ENCODE data around the gene WWC2.

The WWC2 gene

DNA sequence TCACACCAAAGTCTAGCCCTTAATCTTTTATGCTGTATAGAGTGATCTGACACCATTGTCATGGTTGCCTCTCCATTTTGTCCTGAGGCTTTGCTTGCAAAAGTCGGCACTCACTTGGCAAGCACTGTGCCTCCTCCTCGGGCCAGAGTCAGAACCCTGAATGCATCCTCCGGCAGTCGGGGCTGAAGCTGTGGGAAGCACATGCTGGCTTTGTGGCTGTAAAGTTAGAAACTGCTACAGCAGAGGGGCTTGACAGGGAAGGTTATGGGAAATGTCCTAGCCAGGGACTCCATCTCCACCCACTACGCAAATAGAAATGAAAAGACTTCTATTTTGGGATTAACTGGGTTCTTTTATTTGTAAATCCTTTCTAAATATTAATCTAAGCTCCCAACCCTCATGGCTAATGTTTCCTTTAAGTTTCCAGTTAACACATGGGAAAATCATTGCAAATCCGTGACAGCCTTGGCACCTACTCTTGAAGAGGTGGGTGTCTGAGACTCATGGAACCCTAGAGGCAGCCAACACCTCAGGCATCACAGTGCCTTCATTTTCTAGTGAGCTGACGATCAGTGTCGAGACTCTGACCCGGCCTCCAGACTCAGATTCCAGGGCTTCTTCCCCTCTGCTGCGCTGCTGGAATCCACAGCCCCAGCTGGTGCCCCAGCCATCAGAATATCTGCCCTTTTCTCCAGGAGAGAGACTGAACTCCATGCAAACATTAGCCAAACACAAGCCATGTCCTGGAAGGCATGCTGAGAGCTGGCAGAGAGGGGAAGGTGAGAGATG lies 231.1 kb downstream of the WWC2 start:
- DNase-seq (ENCODE audit: low spot score): no peak

GRCh38 chr4:183330841-183331240 lies 231.8 kb downstream of the WWC2 start:
- DNase-seq (ENCODE audit: low spot score): no peak

GRCh38 chr4:183332447-183332846 lies 233.4 kb downstream of the WWC2 start:
- DNase-seq (ENCODE audit: low spot score): no peak

DNA sequence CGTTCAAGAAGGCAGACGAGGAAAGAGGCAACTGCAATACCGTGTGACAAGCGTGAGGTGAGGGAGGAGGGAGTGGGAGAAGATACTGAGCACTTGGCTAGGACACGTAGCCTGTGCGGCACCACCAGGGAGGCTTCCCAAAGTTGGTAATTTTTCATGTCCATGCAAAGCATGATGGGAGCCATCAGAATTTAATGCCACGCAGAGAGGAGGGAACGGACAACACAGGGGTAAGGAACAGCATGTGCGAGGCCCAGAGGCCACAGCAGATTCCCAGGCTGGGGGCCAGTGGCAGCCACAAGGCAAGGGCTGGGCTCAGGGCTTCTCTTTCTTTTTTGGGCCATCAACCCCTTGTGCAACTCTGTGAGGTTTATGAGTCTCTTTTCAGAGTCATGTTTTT lies 234.1 kb downstream of the WWC2 start:
- DNase-seq (ENCODE audit: low spot score): no peak

DNA sequence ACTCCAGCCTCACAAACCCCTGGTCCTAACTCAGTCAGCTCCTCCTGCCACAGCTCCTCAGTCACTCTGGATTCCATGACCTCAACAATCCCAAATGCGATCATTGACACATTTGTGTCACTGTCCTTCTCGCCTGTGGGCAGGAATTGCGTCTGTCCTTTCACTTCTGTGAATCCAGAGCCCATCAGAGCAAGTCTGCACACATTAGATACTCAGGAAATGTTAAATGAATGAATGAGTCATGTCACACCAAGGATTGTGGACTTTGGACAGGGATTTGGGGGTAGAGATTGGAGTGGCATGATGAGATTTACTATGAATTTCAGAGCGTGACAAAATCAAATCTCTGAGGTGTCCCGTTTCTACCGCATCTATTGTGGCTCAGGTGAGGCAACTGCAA lies 234.9 kb downstream of the WWC2 start:
- no peak for DNase-seq (ENCODE audit: low spot score)

DNA sequence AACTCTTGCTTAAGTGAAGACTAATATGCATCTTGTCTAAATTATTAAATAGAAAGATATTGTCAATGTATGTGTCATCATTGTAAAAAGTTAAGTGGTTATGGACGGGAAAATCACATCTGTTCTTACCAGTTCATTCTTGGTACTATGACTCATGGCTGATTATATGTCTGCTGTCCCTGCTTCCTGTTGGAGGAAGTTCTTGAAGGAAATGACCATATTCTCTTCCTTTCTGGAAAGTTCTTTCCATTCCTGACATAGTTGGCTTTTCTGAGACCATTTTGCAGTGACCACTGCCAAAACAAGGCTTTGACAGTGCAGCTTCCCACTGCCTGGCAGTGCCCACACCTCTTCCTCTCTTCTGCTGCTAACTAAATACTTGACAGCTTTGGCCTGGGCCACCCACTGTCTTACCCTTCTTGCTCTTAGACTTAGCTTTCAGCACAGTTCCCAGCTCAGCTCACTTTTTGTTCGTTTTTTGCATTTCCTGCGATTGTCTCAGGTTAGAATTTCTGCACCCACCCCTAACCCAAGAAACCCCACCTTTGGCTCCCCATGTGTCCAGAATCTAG lies 236.4 kb downstream of the WWC2 start:
- peak; percentile 77 for DNase-seq (ENCODE audit: low spot score)

- no peak for DNase-seq (ENCODE audit: low spot score)
Observed at GRCh38 chr4:183337349-183337748, 238.3 kb downstream of the WWC2 start.

DNA sequence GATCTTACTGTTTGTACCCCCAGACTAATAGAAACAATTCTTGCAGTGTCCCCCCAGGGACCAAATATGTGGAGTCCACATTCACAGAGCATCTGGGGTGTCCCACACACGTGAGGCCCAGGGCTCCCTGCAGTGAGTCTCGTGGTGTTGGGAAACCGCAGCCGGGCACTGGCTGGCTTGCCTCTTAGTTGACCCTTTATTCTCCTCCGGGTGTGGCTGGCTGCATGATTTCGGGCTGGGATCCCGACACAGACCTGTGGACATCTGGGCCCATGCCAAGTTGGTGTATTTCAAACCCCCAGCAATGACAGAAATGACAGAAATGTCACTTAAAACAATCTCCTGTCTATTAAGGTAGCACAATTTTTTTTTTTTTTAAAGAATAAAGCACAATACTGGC lies 238.8 kb downstream of the WWC2 start:
- DNase-seq (ENCODE audit: low spot score): no peak

DNA sequence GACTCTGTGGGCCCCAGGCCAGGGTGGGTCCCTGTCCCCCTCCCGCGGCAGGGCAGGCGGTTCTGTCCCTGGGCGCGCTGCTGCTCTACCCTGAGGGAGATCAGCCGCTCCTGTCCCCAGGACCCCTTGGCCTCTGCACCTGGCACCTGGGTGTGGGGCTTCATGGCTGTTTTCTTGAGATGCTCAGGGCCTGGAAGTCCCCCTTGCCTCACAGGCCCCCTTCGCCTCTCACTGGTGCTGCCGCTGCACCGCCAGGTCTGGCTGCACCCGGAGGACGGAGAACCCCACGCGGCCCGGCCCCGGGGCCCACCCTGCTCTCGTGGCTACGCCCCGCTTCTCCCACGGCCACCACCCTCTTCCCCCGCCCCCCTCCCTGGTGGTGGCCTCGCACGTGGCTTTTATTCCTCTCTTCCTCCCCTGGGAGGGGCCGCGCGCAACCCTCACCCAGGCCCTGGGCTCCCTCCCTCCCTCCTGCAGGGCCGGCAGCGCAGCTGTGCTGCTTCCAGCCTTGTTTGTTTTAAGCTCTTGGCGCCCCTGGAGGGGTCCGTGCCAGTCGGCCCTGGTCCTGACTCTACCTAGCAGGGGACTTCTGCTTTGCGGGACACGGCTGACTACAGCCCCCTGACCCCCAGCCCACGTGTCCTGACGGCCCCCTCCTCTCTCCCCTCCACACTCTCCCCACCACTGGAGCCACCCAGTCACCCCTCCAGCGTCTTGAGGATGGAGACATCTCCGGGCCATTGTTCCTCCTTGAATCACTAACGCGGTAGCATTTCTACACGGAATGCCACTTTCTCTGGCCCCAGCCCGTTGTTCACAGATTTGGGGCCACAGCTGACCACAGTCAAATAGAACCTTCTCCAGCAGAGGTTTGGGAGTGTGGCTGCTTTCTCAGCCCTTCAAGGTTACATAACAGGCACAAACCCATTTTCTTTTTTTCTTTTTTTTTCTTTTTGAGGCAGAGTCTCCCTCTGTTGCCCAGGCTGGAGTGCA lies 243.8 kb downstream of the WWC2 start:
- DNase-seq (ENCODE audit: low spot score): no peak

GRCh38 chr4:183343730-183344129 lies 244.7 kb downstream of the WWC2 start:
- DNase-seq (ENCODE audit: low spot score): no peak

GRCh38 chr4:183344523-183345255 lies 245.6 kb downstream of the WWC2 start:
- no peak for DNase-seq (ENCODE audit: low spot score)

- no peak for DNase-seq (ENCODE audit: low spot score)
Observed at GRCh38 chr4:183345261-183345660, 246.2 kb downstream of the WWC2 start.

DNA sequence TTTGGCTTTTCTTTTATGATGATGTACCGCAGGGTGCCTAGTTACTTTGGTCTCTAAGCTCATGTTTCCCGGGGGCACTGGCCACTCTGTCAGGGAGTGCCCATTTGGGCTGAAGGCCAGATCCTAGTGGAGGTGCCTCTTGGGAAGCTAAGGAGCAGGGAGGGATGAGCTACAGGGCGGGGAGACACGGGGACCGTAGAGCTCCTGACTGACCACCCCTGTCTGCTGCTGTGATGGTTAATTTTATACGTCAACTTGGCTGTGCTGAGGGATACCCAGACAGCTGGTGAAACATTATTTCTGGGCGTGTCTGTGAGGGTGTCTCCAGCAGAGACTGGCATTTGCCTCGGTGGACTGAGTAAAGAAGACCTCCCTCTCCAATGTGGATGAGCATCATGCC lies 248.1 kb downstream of the WWC2 start:
- no peak for DNase-seq (ENCODE audit: low spot score)

DNA sequence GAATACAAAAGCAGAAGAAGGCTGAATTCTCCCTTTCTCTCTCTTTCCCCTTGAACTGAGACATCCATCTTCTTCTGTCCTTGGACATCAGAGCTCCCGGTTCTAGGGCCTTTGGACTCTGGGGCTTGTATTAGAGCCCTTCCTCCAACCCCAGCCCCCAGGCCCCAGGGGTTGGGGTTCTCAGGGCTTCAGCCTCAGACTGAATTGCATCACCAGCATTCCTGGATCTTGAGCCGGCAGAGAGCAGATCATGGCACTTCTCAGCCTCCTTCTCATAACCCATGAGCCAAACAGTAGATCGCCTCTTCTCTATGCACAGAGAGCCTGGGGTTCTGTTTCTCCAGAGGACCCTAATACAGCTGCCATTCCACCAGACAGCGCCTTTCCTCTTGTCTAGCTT lies 248.5 kb downstream of the WWC2 start:
- no peak for DNase-seq (ENCODE audit: low spot score)

DNA sequence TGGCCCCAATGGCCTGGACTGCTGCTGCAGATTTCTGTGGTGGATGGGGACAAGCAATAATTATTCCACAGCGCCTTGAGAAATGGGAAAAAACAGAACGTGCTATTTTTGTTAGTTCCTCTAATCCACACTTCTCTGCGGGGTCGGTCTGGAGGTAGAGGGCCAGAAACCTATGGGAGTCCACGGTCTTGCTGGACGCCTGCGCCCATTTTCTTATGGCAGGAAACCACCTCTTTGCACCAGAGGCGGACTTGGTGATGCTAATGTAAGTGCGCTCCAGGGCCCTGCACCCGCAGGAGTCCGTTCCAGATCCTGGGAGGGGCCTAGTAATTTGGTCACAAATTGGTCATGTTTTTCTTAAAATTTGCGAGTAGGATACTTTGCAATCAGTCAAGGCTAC lies 249.1 kb downstream of the WWC2 start:
- no peak for DNase-seq (ENCODE audit: low spot score)

- peak; percentile 78 for DNase-seq (ENCODE audit: low spot score)
Observed at GRCh38 chr4:183348706-183349659, 249.9 kb downstream of the WWC2 start.

- no peak for DNase-seq (ENCODE audit: low spot score)
Observed at GRCh38 chr4:183349673-183350072, 250.6 kb downstream of the WWC2 start.

DNA sequence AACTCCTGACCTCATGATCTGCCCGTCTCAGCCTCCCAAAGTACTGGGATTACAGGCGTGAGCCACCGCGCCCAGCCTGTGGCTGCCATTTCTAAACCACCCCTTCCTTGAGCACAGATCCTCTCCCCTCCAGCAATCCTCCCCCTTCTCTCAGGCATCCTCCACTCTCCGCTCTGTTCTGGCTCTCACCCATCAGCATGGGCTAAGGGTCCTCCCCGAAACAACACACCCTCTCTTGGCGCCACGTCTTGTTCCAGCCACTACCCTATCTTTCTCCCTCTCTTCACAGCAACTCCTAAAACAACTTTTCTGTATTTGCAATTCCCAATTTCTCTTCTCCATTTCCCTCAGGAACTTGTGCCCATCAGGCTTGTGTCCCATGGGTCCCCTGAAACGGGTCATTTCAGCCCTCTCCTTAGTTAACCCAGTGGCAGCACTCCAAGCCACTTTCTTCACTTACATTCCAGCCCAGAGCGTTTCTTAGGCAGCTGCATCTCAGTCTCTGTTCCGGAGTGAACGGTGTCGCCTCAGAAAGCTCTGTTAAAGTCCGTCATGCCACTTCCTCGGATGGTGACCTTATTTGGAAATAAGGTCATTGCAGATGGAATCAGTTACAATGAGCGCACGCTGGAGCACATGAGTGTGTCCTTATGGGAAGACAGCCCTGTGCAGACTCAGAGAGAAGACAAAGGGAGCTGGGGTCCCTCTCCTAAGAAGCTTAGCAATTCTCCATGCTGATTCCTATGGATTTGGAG lies 251.4 kb downstream of the WWC2 start:
- DNase-seq (ENCODE audit: low spot score): no peak

- no peak for DNase-seq (ENCODE audit: low spot score)
Observed at GRCh38 chr4:183352546-183352945, 253.5 kb downstream of the WWC2 start.

DNA sequence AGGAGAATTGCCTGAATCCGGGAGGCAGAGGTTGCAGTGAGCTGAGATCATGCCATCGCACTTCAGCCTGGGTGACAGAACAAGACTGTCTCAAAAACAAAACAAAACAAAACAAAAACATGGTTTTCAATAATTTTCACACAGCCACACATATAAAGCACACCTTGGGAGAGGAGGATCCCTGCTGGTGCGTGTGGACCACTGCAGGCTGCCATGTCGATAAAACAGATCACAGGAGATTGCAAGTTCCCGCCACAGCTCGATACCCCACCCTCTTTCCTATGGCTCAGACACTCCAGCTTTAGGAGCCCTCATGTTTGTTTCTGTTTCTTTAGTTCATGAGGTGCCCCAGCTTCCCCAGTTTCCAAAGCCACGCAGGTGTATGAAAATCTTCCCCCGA lies 254.5 kb downstream of the WWC2 start:
- no peak for DNase-seq (ENCODE audit: low spot score)

All from hepatic stellate cell (primary cell).